GM12878 (cell line): ENCODE data around the gene CCR8. TPM values are rescaled to one million over a fixed set of nuclear protein-coding genes. Genes with fewer than 3 reads are reported as not detected.

Source experiments
- ATAC-seq: fragments of 200-7000 bp; cut with Tn5 transposase; 3 replicates; pipeline ENCODE4 v1.9.1; 2020; ENCODE audit warnings: mild to moderate bottlenecking, moderate library complexity
- BruUV-seq: library from RNA; stranded (reverse); fragments of 400-500 nt; replicated peaks from 2 replicates; lab custom pipeline; 2021; lab: Mats Ljungman, UMichigan
- CTCF ChIA-PET: fragments of 300-600 bp; sonication (Branson Sonifier 250); formaldehyde crosslinking; extraction: SDS; loops from one replicate; lab custom pipeline; 2021; ENCODE audit warnings: inconsistent platforms; lab: Yijun Ruan, JAX
- POLR2A ChIA-PET: fragments of 350-600 bp; formaldehyde crosslinking; extraction: SDS; loops from one replicate; lab custom pipeline; 2021; ENCODE audit warnings: inconsistent platforms; lab: Charles Lee
- RAD21 ChIA-PET: fragments of 300-600 bp; sonication (Branson Sonifier 250); formaldehyde crosslinking; loops from one replicate; lab custom pipeline; 2023; ENCODE audit warnings: antibody characterized with exemption; ENCODE audit not compliant: unreplicated experiment; lab: Charles Lee
- SMC1A ChIA-PET: fragments of 300-600 bp; sonication (Branson Sonifier 250); formaldehyde crosslinking; loops from one replicate; lab custom pipeline; 2023; ENCODE audit not compliant: unreplicated experiment, uncharacterized antibody; lab: Charles Lee
- DNase-seq: peaks from one replicate; pipeline ENCODE4 v3.0.0-alpha.2; 2011; ENCODE audit warnings: low read depth, low spot score
- FAIRE-seq: peaks from 3 replicates; lab custom pipeline; 2011; peaks lifted over from hg19 to GRCh38; lab: Jason Lieb, UNC
- H2AFZ ChIP-seq: 2 replicates; pipeline ENCODE4 v1.6.0; 2011; ENCODE audit warnings: low read depth, low read length, control low read depth; ENCODE audit not compliant: control insufficient read depth
- H3K27ac ChIP-seq: 2 replicates; pipeline ENCODE4 v1.5.1; 2011; ENCODE audit warnings: control low read depth; ENCODE audit not compliant: control insufficient read depth, insufficient read depth
- H3K27me3 ChIP-seq, 2 experiments: replicated peaks in 1 of 2; 2 replicates each; pipeline versions ENCODE4 v1.6.0 to v1.6.1; 2011; ENCODE audit warnings: low read length in 1 of 2; ENCODE audit not compliant: control insufficient read depth in 2 of 2, insufficient read depth in 2 of 2
- H3K36me3 ChIP-seq, 2 experiments: 2 replicates each; pipeline ENCODE4 v1.5.1; 2011; ENCODE audit warnings: low read length in 1 of 2; ENCODE audit not compliant: control insufficient read depth in 2 of 2, insufficient read depth in 2 of 2
- H3K4me1 ChIP-seq: 2 replicates; pipeline ENCODE4 v1.6.1; 2011; ENCODE audit warnings: mild to moderate bottlenecking, low read length, moderate library complexity, mixed read lengths; ENCODE audit not compliant: control insufficient read depth, insufficient read depth
- H3K4me2 ChIP-seq: 2 replicates; pipeline ENCODE4 v1.6.0; 2011; ENCODE audit warnings: control low read depth; ENCODE audit not compliant: control insufficient read depth, insufficient read depth
- H3K4me3 ChIP-seq: fragments of 200-600 bp; sonication (generic); 2 replicates; pipeline ENCODE4 v1.5.1; 2016
- H3K79me2 ChIP-seq: 2 replicates; pipeline ENCODE4 v1.6.0; 2011; ENCODE audit warnings: low read length; ENCODE audit not compliant: control insufficient read depth, insufficient read depth
- H3K9ac ChIP-seq: 2 replicates; pipeline ENCODE4 v1.8.0; 2011; ENCODE audit warnings: low read length, control low read depth, mixed read lengths; ENCODE audit not compliant: control insufficient read depth, insufficient read depth
- H3K9me3 ChIP-seq: replicated peaks from 3 replicates; pipeline ENCODE4 v1.5.1; 2011; ENCODE audit warnings: mild to moderate bottlenecking, low read length; ENCODE audit not compliant: control insufficient read depth, insufficient read depth
- H4K20me1 ChIP-seq: 2 replicates; pipeline ENCODE4 v1.6.0; 2011; ENCODE audit not compliant: control insufficient read depth, insufficient read depth
- BACH1 ChIP-seq: fragments of 450-650 bp; IDR thresholded peaks from 2 replicates; pipeline ENCODE4 v1.6.1; 2017; ENCODE audit warnings: mild to moderate bottlenecking, borderline replicate concordance
- E2F8 ChIP-seq: fragments of 450-650 bp; IDR thresholded peaks from 2 replicates; pipeline ENCODE4 v1.6.1; 2018; ENCODE audit warnings: mild to moderate bottlenecking, low read depth, moderate library complexity; ENCODE audit not compliant: partially characterized antibody
- HCFC1 ChIP-seq: fragments of 150-350 bp; IDR thresholded peaks from 2 replicates; pipeline ENCODE4 v1.6.1; 2014; ENCODE audit warnings: low read length
- JUND ChIP-seq: IDR thresholded peaks from 2 replicates; pipeline ENCODE4 v1.6.1; 2012; ENCODE audit warnings: low read depth, mild to moderate bottlenecking, low read length, improper control_type of control experiment, moderate library complexity
- KAT2A ChIP-seq: conservative IDR thresholded peaks from 2 replicates; pipeline ENCODE4 v1.6.1; 2011; ENCODE audit warnings: low read depth, low read length; ENCODE audit not compliant: control insufficient read depth
- LARP7 ChIP-seq: fragments of 450-650 bp; IDR thresholded peaks from 2 replicates; pipeline ENCODE4 v1.6.1; 2017; ENCODE audit warnings: mild to moderate bottlenecking
- MTA3 ChIP-seq: IDR thresholded peaks from 2 replicates; pipeline ENCODE4 v1.6.1; 2012; ENCODE audit warnings: low read length, inconsistent platforms, borderline replicate concordance
- NR2C2 ChIP-seq: IDR thresholded peaks from 2 replicates; pipeline ENCODE4 v1.6.1; 2011; ENCODE audit warnings: borderline replicate concordance, low read depth; ENCODE audit not compliant: control insufficient read depth, insufficient read length
- SRF ChIP-seq, 2 experiments: IDR thresholded peaks; 2 replicates each; pipeline ENCODE4 v1.6.1; 2011; ENCODE audit warnings: low read depth in 2 of 2, low read length in 2 of 2, mild to moderate bottlenecking in 1 of 2, moderate library complexity in 1 of 2
- ZNF24 ChIP-seq: fragments of 450-650 bp; IDR thresholded peaks from 2 replicates; pipeline ENCODE4 v1.6.1; 2017; ENCODE audit warnings: antibody characterized with exemption, mild to moderate bottlenecking
- ZNF274 ChIP-seq: IDR thresholded peaks from one replicate; pipeline ENCODE4 v1.8.0; 2011; ENCODE audit not compliant: insufficient read length, insufficient read depth
- WGBS: methylation state at CpG from one replicate; pipeline ENCODE4 v1.1.6; 2016; ENCODE audit warnings: low lambda C conversion rate; ENCODE audit not compliant: insufficient replicate concordance, insufficient coverage; ENCODE audit errors: missing lambda C conversion rate; 5-methylcytosine and 5-hydroxymethylcytosine counted together
- in situ Hi-C: fragments of 300-500 bp; cut with MboI; formaldehyde crosslinking; loops from 9 replicates; pipeline ENCODE4 v1.14.3; 2018; ENCODE audit warnings: mixed read lengths
- intact Hi-C: fragments of 100-400 bp; cut with micrococcal nuclease; formaldehyde crosslinking; loops from one replicate; pipeline ENCODE4 v1.14.2; 2022; ENCODE audit not compliant: unreplicated experiment
- polyA plus RNA-seq, 11 experiments: library from polyadenylated mRNA; depleted of rRNA in 4 of 11; unstranded in 6 of 11; stranded (reverse) in 5 of 11; fragments of >200 nt; fragmentation: Nextera tagmentation in 4 of 11; fragmentation: Illumina TruSeq in 1 of 11; extraction: Ambion mirVana in 4 of 11; extraction: Trizol in 1 of 11; gene quantifications; 1 replicate in 1 of 11; 2 replicates in 10 of 11; pipeline versions ENCODE4 v1.2.1 to v1.2.3, GENCODE V29; 2011 to 2016; ENCODE audit warnings: inconsistent platforms in 2 of 11, missing spikeins in 2 of 11, low read depth in 1 of 11
- total RNA-seq, 4 experiments: library from RNA; depleted of rRNA in 3 of 4; stranded (reverse); fragments of >200 nt in 3 of 4; fragmentation: Illumina TruSeq in 1 of 4; extraction: Trizol in 1 of 4; gene quantifications; 2 replicates each; pipeline versions ENCODE4 v1.2.1 to v1.2.3, GENCODE V29; 2013 to 2021

The CCR8 gene
- total and polyA plus RNA-seq, 10 of the 15 experiments (the other 5 are each of a cell fraction or from before 2014, with no cell fraction given), result 5.2 to 28.8 (median 15.6) TPM

GRCh38 chr3:39332525-39332924 lies 3.0 kb downstream of the CCR8 start:
- no peak for FAIRE-seq
- POLR2A ChIA-PET, result interaction anchor here (1.3 kb wide), 1 partner anchor 15 kb away, joined by 3 read pairs; no protein-coding TSS in a partner anchor

More at GRCh38 chr3:39332525-39332924, 3.0 kb downstream of the CCR8 start:
- H3K4me2 ChIP-seq, result no peak overlapping the region
- TF ChIP-seq LARP7 (no peak), HCFC1 (no peak), MTA3 (no peak), SRF (IDR thresholded peaks at IDR 0.05; ENCODE audit: low read depth in 2 of 2, low read length in 2 of 2) (no peak), ZNF274 (no peak), KAT2A (no peak), E2F8 (no peak), NR2C2 (no peak), ZNF24 (no peak), BACH1 (no peak), JUND (no peak)
- peaks cover 19% of the 10 kb centered on the region for H3K4me1 ChIP-seq
- BruUV-seq, result no TSS peak
- RAD21 ChIA-PET, result interaction anchor here (2.5 kb wide), 1 partner anchor 14 kb away, joined by 13 read pairs; no protein-coding TSS in a partner anchor
- no peak overlapping the region for H2AFZ ChIP-seq
- 95% methylated on average over 4 of the region's 4 CpGs for WGBS
- SMC1A ChIA-PET, result interaction anchor here (1.5 to 5.4 kb wide), 2 partner anchors 13 to 14 kb away, joined by 4 to 34 read pairs; no protein-coding TSS in a partner anchor
- CTCF ChIA-PET, result interaction anchor here (1.6 kb wide), 1 partner anchor 13 kb away, joined by 3 read pairs; no protein-coding TSS in a partner anchor
- H3K9me3 ChIP-seq, result no peaks in the 10 kb centered on the region
- H3K27me3 ChIP-seq, result no peaks in the 10 kb centered on the region
- H3K36me3 ChIP-seq, result no peaks in the 10 kb centered on the region
- no peak for DNase-seq
- no peak for ATAC-seq
- H3K4me3 ChIP-seq, result no peak overlapping the region
- H3K27ac ChIP-seq, result no peak overlapping the region
- in situ Hi-C loops, result no loop called here
- H4K20me1 ChIP-seq, result no peaks in the 10 kb centered on the region
- intact Hi-C loops, result no loop called here
- no peaks in the 10 kb centered on the region for H3K79me2 ChIP-seq
- no peak overlapping the region for H3K9ac ChIP-seq
